Activated T-helper 17 cell treated with anti-CD3 and anti-CD28 coated beads, Interleukin-2, amount 50 U/mL, for 72 hours (primary cell): Measurements from ENCODE around the gene TRIM25. TPM values are rescaled to one million over a fixed set of nuclear protein-coding genes. Genes with fewer than 3 reads are reported as not detected.
A peak's percentile ranks its signal among the peaks of the same experiment; 100 is the strongest.

Source experiments
- ATAC-seq: fragments of 150-1000 bp; cut with Tn5 transposase; replicated peaks from 2 replicates; pipeline ENCODE4 v1.10.0; 2021; ENCODE audit warnings: mild to moderate bottlenecking, moderate library complexity
- H3K27ac Mint-ChIP-seq: one replicate; pipeline ENCODE4 v1.8.0; 2022; ENCODE audit warnings: mixed read lengths
- H3K27me3 Mint-ChIP-seq: one replicate; pipeline ENCODE4 v1.8.0; 2022; ENCODE audit warnings: mixed read lengths
- H3K36me3 Mint-ChIP-seq: one replicate; pipeline ENCODE4 v1.8.0; 2022; ENCODE audit warnings: low read depth, mild to moderate bottlenecking, mixed read lengths
- H3K4me1 Mint-ChIP-seq: one replicate; pipeline ENCODE4 v1.8.0; 2022; ENCODE audit warnings: mixed read lengths
- H3K4me3 Mint-ChIP-seq: one replicate; pipeline ENCODE4 v1.8.0; 2022; ENCODE audit warnings: mild to moderate bottlenecking, mixed read lengths
- H3K9me3 Mint-ChIP-seq: one replicate; pipeline ENCODE4 v1.8.0; 2022; ENCODE audit warnings: mixed read lengths
- total RNA-seq, 2 donors: library from RNA; stranded (reverse); gene quantifications; one replicate each; pipeline ENCODE4 v1.2.3, GENCODE V29; 2022

The TRIM25 gene
- total RNA-seq, 2 donors from 2014 or later: 121 to 285 TPM

DNA sequence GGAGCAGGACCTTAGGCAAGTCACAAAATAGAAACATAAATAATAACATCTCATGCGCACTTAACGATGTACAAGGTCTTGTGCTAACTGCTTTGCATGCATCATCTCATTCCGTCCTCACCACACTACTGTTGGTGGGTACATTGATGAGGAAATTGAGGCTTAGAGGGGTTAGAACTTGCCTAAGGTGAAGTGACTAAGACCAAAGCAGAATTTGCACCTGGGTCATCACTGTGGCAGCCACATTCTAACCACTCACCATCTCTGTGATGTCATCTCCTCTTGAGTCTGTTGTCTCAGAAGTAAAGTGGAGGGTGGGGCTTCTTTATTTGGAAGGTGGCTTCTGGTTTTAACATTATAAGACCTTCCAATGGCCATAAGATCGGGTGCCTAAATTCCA is 20.4 kb upstream of the TRIM25 start:
- peak; percentile 89 for ATAC-seq
- Mint-ChIP-seq H3K27me3 (no peaks in the 10 kb centered on the region), H3K4me1 (peaks cover 10% of the 10 kb centered on the region), H3K27ac (peak overlapping the region; percentile 70), H3K4me3 (no peak overlapping the region), H3K9me3 (no peaks in the 10 kb centered on the region), H3K36me3 (peaks cover 56% of the 10 kb centered on the region)

DNA sequence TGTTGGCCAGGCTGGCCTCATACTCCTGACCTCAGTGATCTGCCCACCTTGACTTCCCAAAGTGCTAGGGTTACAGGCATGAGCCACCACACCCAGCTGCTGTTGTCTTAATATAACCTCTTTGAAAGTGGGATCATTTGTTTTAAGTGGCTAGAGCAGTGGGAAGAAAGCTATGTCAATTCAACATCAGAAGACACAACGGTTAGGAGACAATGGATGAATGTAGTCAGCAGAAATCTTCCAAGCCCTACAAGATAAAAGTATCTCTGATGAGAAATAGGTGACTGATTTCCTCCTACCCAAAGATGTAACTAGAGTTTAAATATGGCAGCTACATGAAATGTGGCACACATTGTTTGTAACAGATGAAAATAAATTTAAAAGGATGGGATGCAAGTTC is 20.0 kb upstream of the TRIM25 start:
- no peaks in the 10 kb centered on the region for H3K9me3 Mint-ChIP-seq
- peak; percentile 44 for ATAC-seq
- H3K4me1 Mint-ChIP-seq: peaks cover 10% of the 10 kb centered on the region
- H3K36me3 Mint-ChIP-seq: peaks cover 52% of the 10 kb centered on the region
- H3K4me3 Mint-ChIP-seq: no peak overlapping the region
- peak overlapping the region; percentile 70 for H3K27ac Mint-ChIP-seq
- H3K27me3 Mint-ChIP-seq: no peaks in the 10 kb centered on the region

DNA sequence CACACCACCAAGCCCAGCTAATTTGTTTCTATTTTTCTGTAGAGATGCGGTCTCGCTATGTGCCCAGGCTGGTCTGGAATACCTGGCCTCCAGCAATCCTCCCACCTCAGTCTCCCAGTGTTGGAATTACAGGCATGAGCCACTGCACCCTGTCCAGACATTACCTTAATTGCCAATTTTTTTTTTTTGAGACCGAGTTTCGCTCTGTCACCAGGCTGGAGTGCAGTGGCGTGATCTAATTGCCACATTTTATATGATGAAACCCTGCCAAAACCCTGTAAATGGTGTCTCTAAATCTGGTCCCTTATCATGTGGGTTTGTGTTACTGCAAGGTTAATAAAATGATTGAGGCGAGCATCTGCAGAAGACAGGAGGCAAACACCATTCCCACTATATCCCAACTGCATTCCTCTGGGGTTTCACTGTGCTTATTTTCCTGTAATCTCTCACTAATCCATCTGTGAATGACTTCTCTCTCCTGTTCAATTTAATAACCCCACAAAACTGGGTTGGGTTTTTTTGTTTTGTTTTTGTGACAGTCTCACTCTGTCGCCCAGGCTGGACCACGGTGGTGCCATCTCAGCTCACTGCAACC is 19.4 kb upstream of the TRIM25 start:
- Mint-ChIP-seq H3K4me3 (no peak overlapping the region), H3K36me3 (peaks cover 46% of the 10 kb centered on the region), H3K4me1 (peaks cover 8% of the 10 kb centered on the region), H3K9me3 (no peaks in the 10 kb centered on the region), H3K27ac (peak overlapping the region; percentile 70), H3K27me3 (no peaks in the 10 kb centered on the region)
- no peak for ATAC-seq

- H3K36me3 Mint-ChIP-seq: peaks cover 22% of the 10 kb centered on the region
- no peaks in the 10 kb centered on the region for H3K27me3 Mint-ChIP-seq
- H3K9me3 Mint-ChIP-seq: no peaks in the 10 kb centered on the region
- H3K4me3 Mint-ChIP-seq: no peak overlapping the region
- no peak overlapping the region for H3K27ac Mint-ChIP-seq
- ATAC-seq: no peak
- no peaks in the 10 kb centered on the region for H3K4me1 Mint-ChIP-seq
These were observed 17.0 kb upstream of the TRIM25 start for GRCh38 chr17:56930739-56931337.

- Mint-ChIP-seq H3K36me3 (peaks cover 13% of the 10 kb centered on the region), H3K4me1 (no peaks in the 10 kb centered on the region), H3K9me3 (no peaks in the 10 kb centered on the region), H3K27me3 (no peaks in the 10 kb centered on the region), H3K4me3 (no peak overlapping the region), H3K27ac (no peak overlapping the region)
- no peak for ATAC-seq
These were observed 15.6 kb upstream of the TRIM25 start for GRCh38 chr17:56929362-56929969.

- peaks cover 4% of the 10 kb centered on the region for H3K36me3 Mint-ChIP-seq
These were observed 14.7 kb upstream of the TRIM25 start for GRCh38 chr17:56928586-56928985.

DNA sequence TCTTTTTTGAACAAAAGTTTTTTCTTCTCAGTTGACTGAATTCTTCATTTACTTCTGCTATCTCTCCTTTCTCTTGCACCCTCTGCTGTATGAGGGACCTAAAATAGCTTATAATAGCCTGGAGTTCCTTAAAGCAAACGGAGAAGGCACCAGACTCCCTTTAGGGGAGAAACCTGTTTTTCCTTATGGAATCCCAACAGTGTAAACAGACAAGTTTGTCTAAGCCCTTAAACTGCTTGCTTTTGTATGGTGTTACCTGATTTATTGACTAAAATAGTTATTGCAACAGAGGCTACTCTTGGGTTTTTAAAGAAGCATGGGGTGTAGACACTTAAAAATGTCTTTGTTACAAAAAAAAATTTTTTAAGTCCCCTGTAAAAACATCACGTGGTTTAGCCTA is 12.9 kb upstream of the TRIM25 start:
- Mint-ChIP-seq H3K27me3 (no peaks in the 10 kb centered on the region), H3K9me3 (no peaks in the 10 kb centered on the region), H3K27ac (no peak overlapping the region), H3K4me1 (no peaks in the 10 kb centered on the region), H3K36me3 (no peaks in the 10 kb centered on the region), H3K4me3 (no peak overlapping the region)
- ATAC-seq: no peak

More at GRCh38 chr17:56928586-56928985, 14.7 kb upstream of the TRIM25 start:
- H3K4me3 Mint-ChIP-seq: no peak overlapping the region
- no peaks in the 10 kb centered on the region for H3K4me1 Mint-ChIP-seq
- H3K9me3 Mint-ChIP-seq: no peaks in the 10 kb centered on the region
- H3K27me3 Mint-ChIP-seq: no peaks in the 10 kb centered on the region
- no peak for ATAC-seq
- H3K27ac Mint-ChIP-seq: no peak overlapping the region

- H3K4me3 Mint-ChIP-seq: no peak overlapping the region
- no peaks in the 10 kb centered on the region for H3K9me3 Mint-ChIP-seq
- H3K36me3 Mint-ChIP-seq: no peaks in the 10 kb centered on the region
- H3K27me3 Mint-ChIP-seq: no peaks in the 10 kb centered on the region
- H3K27ac Mint-ChIP-seq: no peak overlapping the region
- ATAC-seq: no peak
- no peaks in the 10 kb centered on the region for H3K4me1 Mint-ChIP-seq
These were observed 12.4 kb upstream of the TRIM25 start for GRCh38 chr17:56926270-56926669.

GRCh38 chr17:56925088-56925487 is 11.2 kb upstream of the TRIM25 start:
- H3K4me1 Mint-ChIP-seq: no peaks in the 10 kb centered on the region
- no peaks in the 10 kb centered on the region for H3K9me3 Mint-ChIP-seq
- no peak overlapping the region for H3K27ac Mint-ChIP-seq
- ATAC-seq: no peak
- H3K27me3 Mint-ChIP-seq: no peaks in the 10 kb centered on the region
- H3K4me3 Mint-ChIP-seq: no peak overlapping the region
- H3K36me3 Mint-ChIP-seq: no peaks in the 10 kb centered on the region

- H3K4me3 Mint-ChIP-seq: peak overlapping the region; percentile 52
- H3K9me3 Mint-ChIP-seq: peaks cover 7% of the 10 kb centered on the region
- no peak for ATAC-seq
- H3K4me1 Mint-ChIP-seq: peaks cover 36% of the 10 kb centered on the region
- H3K27ac Mint-ChIP-seq: peak overlapping the region; percentile 100
- H3K27me3 Mint-ChIP-seq: no peaks in the 10 kb centered on the region
- peaks cover 23% of the 10 kb centered on the region for H3K36me3 Mint-ChIP-seq
These were observed 5.9 kb upstream of the TRIM25 start for GRCh38 chr17:56919717-56920116.

DNA sequence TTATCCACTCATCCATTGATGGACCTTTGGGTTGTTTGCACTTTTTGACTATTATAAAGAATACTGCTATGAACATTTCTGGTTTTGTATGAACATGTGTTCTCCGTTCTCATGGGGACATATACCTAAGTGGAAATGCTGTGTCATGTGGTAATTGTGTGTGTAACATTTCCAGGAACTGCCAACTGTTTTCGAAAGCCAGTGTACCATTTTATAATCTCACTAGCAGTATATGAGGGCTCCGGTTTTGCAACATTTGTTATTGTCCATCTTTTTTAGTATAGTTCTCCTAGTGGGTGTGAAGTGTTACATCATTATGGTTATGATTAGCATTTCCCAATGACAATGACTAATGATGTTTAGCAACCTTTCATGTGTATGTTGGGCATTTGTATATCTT is 5.1 kb upstream of the TRIM25 start:
- ATAC-seq: peak; percentile 34
- Mint-ChIP-seq H3K36me3 (peaks cover 29% of the 10 kb centered on the region), H3K9me3 (peaks cover 7% of the 10 kb centered on the region), H3K27ac (peak overlapping the region; percentile 100), H3K4me3 (peak overlapping the region; percentile 52), H3K4me1 (peaks cover 39% of the 10 kb centered on the region), H3K27me3 (no peaks in the 10 kb centered on the region)

DNA sequence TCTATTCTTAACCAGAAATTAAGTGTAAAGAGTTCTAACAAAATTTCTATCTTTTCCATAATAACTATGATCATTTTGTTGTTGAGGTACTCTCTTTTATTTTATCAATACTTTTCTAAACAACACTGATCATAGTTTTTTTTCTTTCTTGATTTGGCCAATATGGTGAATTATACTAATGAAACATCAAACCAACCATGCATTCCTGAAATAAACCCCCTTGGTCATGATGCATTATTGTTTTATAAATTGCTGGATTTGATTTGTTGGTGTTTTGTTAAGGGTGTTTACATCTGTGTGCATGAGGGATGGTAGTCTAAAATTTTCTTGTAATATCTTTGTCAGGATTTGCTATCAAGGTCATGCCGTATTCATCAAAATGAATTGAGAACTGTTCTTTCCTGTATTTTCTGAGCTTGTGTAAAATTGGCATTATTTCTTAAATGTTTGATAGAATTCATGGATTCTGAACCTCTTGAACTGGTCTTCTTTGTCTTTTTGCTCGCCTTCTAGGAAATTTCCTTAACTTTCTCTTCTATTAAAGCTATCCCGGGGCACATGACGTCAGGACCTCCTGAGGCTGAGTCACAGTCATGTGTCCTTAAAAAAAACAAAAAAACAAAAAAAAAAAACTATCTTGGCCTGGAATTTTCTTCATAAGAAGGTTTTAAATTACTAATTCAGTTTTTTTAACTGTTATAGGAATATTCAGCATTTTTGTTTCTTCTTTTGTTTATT is 3.9 kb upstream of the TRIM25 start:
- ATAC-seq: no peak
- Mint-ChIP-seq H3K27me3 (no peaks in the 10 kb centered on the region), H3K27ac (peak overlapping the region; percentile 100), H3K4me1 (peaks cover 39% of the 10 kb centered on the region), H3K4me3 (peak overlapping the region; percentile 91), H3K36me3 (peaks cover 41% of the 10 kb centered on the region), H3K9me3 (peaks cover 7% of the 10 kb centered on the region)

- ATAC-seq: no peak
- Mint-ChIP-seq H3K4me1 (peaks cover 47% of the 10 kb centered on the region), H3K27me3 (no peaks in the 10 kb centered on the region), H3K4me3 (peak overlapping the region; percentile 91), H3K36me3 (peaks cover 71% of the 10 kb centered on the region), H3K27ac (peak overlapping the region; percentile 100), H3K9me3 (peaks cover 6% of the 10 kb centered on the region)
These were observed 878 bp upstream of the TRIM25 start for GRCh38 chr17:56914581-56915273.

- H3K9me3 Mint-ChIP-seq: peaks cover 3% of the 10 kb centered on the region
- H3K4me1 Mint-ChIP-seq: peaks cover 48% of the 10 kb centered on the region
- peak overlapping the region; percentile 100 for H3K27ac Mint-ChIP-seq
- ATAC-seq: peak; percentile 20
- H3K4me3 Mint-ChIP-seq: peak overlapping the region; percentile 91
- peaks cover 76% of the 10 kb centered on the region for H3K36me3 Mint-ChIP-seq
- no peaks in the 10 kb centered on the region for H3K27me3 Mint-ChIP-seq
These were observed 439 bp downstream of the TRIM25 start for GRCh38 chr17:56913353-56913866.
